BE2C (cell line): ENCODE data around the gene TIMD4.
A peak's percentile ranks its signal among the peaks of the same experiment; 100 is the strongest.
"Not testable (repeated sequence)": the region's sequence is repeated elsewhere in the genome, so short reads cannot be mapped to it uniquely, and the experiment has no call there.

Experiments
- DNase-seq: peaks from one replicate; pipeline ENCODE4 v3.0.0-alpha.2; 2020
- H3K27me3 ChIP-seq: fragments of 250-450 bp; sonication (Bioruptor Pico); 2 replicates; pipeline ENCODE4 v1.5.1; 2020; ENCODE audit warnings: mild to moderate bottlenecking
- H3K36me3 ChIP-seq: fragments of 250-450 bp; sonication (Bioruptor Pico); 2 replicates; pipeline ENCODE4 v1.5.1; 2020; ENCODE audit warnings: mild to moderate bottlenecking
- H3K4me1 ChIP-seq: fragments of 250-450 bp; sonication (Bioruptor Pico); 2 replicates; pipeline ENCODE4 v1.5.1; 2020
- H3K4me3 ChIP-seq: 2 replicates; pipeline ENCODE4 v1.5.1; 2011; ENCODE audit warnings: low read depth, low read length
- H3K9me3 ChIP-seq: fragments of 250-450 bp; sonication (Bioruptor Pico); 2 replicates; pipeline ENCODE4 v1.5.1; 2020
- CTCF ChIP-seq: IDR thresholded peaks from 2 replicates; pipeline ENCODE4 v1.5.1; 2012; ENCODE audit warnings: mild to moderate bottlenecking, low read depth, low read length

The TIMD4 gene

GRCh38 chr5:156934450-156935211, 28.4 kb downstream of the TIMD4 start:
- TF ChIP-seq CTCF: 0 out of 2 replicates have a peak, but pooled peaks have one; percentile 14
- no peak overlapping the region for H3K4me3 ChIP-seq
- DNase-seq: no peak
- H3K4me1 ChIP-seq: no peaks in the 10 kb centered on the region
- H3K27me3 ChIP-seq: no peaks in the 10 kb centered on the region
- no peaks in the 10 kb centered on the region; the same call in 1 of the 2 replicates for H3K9me3 ChIP-seq
- H3K36me3 ChIP-seq: no peaks in the 10 kb centered on the region

- Histone ChIP-seq H3K4me3 (no peak overlapping the region), H3K36me3 (no peaks in the 10 kb centered on the region), H3K4me1 (no peaks in the 10 kb centered on the region), H3K27me3 (no peaks in the 10 kb centered on the region), H3K9me3 (no peaks in the 10 kb centered on the region; the same call in 1 of the 2 replicates)
- TF ChIP-seq CTCF: no peak
- no peak for DNase-seq
These were observed 33.6 kb downstream of the TIMD4 start for GRCh38 chr5:156929366-156929948.

- DNase-seq: no peak
- no peaks in the 10 kb centered on the region; the same call in 1 of the 2 replicates for H3K9me3 ChIP-seq
- no peaks in the 10 kb centered on the region for H3K36me3 ChIP-seq
- no peak for TF ChIP-seq CTCF
- no peak overlapping the region for H3K4me3 ChIP-seq
- H3K4me1 ChIP-seq: no peaks in the 10 kb centered on the region
- no peaks in the 10 kb centered on the region for H3K27me3 ChIP-seq
These were observed 35.5 kb downstream of the TIMD4 start for GRCh38 chr5:156927545-156927944.

- not testable (repeated sequence) for H3K9me3 ChIP-seq, DNase-seq, H3K27me3 ChIP-seq, H3K4me1 ChIP-seq, H3K4me3 ChIP-seq, H3K36me3 ChIP-seq
These were observed 37.3 kb downstream of the TIMD4 start for GRCh38 chr5:156925767-156926166.

- DNase-seq: no peak
- H3K27me3 ChIP-seq: no peaks in the 10 kb centered on the region
- H3K4me3 ChIP-seq: no peak overlapping the region
- H3K36me3 ChIP-seq: no peaks in the 10 kb centered on the region
- H3K4me1 ChIP-seq: no peaks in the 10 kb centered on the region
- TF ChIP-seq CTCF: no peak
- no peaks in the 10 kb centered on the region; the same call in 1 of the 2 replicates for H3K9me3 ChIP-seq
These were observed 40.7 kb downstream of the TIMD4 start for GRCh38 chr5:156922207-156922792.

GRCh38 chr5:156920861-156921431, 42.1 kb downstream of the TIMD4 start:
- no peaks in the 10 kb centered on the region for H3K27me3 ChIP-seq
- no peaks in the 10 kb centered on the region for H3K36me3 ChIP-seq
- no peak for TF ChIP-seq CTCF
- no peak for DNase-seq
- H3K4me1 ChIP-seq: no peaks in the 10 kb centered on the region
- H3K9me3 ChIP-seq: no peaks in the 10 kb centered on the region; the same call in 1 of the 2 replicates
- no peak overlapping the region for H3K4me3 ChIP-seq
